NCI-H2196 treated with DMSO at 0.1 percent for 48 hours (cell line): Measurements from ENCODE around the gene TRAF3.
"Not testable (repeated sequence)": the region's sequence is repeated elsewhere in the genome, so short reads cannot be mapped to it uniquely, and the experiment has no call there.

Source experiments
- DNase-seq: peaks from one replicate; lab custom pipeline; 2025; ENCODE audit not compliant: unreplicated experiment; lab: John Stamatoyannopoulos, UW

The TRAF3 gene

DNA sequence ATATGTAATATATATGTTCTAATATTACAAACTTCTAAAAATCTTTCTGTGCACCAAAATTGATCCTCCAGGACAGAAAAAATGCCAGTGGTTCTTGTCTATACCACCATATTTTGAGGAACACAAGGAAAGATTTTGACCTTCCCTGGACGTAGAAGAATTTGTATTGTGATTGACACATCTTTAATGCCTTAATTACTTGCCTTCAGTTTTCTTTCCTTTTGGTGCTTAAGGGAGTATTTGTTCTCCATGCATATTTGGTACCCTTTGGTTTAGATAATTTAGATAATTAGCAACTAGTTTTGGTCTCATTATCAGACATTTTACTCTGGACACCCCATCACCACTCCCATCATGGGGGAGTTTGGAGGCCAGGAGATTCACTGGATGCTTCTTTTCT, 27.6 kb downstream of the TRAF3 start:
- no peak for DNase-seq

DNA sequence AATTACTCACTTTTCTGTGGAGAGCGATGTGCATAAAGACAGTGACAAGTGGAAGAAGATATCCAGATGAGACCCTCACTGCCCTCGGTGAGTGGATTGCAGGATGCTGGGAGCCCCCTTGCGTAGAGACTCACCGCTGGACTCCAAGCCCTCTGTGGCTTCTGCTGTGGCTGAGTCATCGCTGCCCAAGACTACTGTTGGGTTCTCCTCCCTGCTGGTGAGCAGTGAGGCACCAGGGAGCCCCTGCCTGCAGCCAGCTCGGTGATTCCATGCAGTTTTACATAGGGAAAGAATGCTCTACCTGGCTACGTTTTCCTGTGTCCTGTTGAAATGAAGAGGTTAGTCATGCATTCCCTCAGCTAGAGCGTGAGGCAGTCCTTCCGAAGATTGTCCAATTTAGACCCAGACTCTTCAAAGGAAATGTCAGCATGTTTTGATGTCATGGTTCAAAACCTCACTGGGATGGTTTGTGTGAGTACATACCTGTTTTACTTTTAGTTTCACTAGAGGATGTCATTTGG, 28.2 kb downstream of the TRAF3 start:
- DNase-seq: no peak

DNA sequence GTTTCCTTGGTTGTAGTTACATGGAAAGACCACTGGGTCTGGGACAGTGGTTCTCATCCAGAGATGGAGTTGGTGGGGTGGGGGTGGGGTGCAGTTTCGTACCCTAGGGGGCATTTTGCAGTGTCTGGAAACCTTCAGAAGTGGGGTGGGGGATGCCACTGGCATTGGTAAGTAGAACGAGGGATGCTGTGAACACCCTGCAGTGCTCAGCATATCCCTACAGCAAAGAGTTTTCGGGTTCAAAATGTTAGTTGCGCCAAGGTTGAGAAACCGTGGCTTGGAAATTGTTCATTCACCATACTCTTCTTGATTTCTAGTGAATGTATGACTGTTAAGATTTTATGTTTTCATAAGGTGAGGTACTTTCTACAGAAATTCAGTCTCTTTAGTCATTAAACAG, 28.7 kb downstream of the TRAF3 start:
- no peak for DNase-seq

DNA sequence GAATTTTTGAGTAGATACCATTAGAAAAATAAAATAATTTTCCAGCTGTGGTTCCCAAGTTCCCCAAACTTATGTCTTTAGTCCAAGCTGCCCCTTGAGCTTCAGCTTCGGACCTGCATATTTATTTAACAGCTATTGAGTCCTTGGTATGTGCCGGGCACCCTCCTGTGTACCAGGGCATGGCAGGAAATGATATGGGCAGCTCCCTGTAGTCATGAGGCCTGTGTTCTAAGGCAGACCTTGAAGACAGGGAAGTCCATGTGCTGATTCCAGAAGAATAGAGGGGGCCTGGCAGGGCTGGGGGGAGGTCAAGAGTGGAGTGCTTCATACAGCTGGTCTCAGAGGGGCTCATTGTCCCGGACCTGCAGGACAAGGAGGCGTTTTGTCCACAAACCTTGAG, 29.2 kb downstream of the TRAF3 start:
- no peak for DNase-seq

DNA sequence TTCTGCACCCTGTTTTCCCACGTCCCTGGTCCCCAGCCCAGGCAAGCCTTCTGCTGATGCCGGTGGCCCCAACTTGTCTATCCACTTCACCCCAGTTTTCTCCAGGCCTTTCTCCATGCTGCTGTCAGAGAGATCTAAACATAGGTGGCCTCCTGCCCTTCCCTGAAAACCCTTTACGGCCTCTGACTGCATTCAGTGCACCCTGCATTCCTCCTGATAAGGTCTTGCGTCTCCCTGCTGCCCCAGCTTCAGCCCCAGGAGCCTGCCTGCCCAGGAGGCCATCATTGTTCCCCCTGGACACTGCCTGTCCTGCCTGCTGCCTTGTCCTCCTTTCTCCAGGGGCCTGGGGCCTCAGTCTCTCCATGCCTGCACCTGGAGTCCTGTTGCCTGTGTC, 29.8 kb downstream of the TRAF3 start:
- DNase-seq: no peak

DNA sequence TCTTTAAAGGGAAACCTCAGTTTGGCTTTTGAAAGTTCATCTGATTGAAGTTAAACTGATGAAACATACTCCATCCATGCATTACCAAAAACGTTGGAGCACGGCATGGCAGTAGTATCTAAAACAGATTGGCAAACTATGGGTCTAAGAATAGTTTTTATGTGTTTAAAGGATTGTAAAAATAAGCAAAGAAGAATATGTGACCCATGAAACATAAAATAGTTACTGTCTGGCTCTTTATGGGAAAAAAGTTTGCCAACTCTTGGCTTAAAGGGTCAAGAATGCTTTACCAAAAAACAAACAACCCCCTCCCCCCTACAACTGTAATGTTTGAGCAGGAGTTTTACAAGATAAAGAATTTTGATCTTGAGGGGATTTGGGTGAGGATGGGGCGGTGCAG, 32.6 kb downstream of the TRAF3 start:
- DNase-seq: no peak

DNA sequence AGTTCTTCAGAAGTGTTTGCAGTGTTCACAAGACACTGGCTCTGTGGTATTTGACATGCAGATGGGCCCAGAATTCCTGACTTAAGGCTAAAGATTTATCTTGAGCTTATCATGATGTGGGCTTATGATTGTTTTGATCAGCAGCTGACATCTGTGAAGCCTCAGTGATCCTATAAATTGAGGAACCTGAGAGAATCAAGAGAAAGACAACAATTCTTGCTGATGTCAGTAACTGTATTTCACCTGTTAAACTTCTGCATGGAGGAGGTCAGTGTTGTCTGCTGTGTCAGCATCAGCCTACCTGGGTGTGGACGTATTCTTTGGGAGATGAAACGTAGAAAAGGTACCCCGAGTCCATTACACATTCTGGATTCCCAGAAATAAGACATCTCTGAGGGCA, 33.3 kb downstream of the TRAF3 start:
- DNase-seq: no peak

DNA sequence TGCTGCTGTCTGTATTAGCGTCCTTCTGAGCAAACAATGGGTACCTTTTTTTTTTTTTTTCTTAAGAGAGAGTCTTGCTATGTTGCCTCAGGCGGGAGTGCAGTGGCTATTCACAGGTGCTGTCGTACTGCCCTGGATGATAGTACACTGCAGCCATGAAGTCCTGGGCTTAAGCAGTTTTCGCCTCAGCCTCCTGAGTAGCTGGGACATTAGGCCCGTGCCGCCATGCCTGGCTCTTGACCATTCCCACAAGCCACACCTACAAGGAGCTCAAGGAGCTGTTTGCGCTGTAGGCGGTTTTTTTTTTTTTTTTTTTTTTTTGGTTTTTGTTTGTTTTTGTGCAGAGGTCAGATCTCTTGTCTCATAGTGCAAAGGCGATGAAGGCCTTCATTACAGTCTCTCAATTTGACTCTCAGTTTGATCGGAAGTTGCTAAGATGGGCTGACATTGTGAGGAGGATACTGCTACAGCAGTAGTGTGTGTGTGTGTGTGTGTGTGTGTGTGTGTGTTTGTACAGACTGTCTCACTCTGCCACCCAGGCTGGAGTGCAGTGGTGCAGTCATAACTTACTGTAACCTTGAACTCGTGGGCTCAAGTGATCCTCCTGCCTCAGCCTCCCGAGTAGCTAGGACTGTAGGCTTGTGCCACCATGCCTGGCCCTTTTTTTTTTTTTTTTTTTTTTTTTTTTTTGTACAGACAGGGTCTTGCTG, 34.2 kb downstream of the TRAF3 start:
- no peak for DNase-seq

DNA sequence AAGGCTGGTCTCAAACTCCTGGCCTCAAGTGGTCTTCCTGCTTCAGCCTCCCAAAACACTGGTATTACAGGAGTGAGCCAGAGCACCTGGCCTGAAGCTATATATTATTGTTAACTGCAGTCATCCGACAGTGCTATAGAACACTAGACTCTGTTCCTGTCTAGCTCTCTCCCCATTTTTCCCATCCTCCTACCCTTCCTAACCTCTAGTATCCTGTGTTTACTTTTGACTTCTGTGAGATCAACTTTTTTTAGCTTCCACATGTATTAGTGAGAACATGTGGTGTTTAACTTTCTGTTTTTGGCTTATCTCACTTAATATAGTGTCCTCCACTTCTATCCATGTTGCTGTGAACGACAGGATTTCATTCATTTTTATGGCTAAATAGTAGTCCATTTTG, 34.7 kb downstream of the TRAF3 start:
- no peak for DNase-seq

DNA sequence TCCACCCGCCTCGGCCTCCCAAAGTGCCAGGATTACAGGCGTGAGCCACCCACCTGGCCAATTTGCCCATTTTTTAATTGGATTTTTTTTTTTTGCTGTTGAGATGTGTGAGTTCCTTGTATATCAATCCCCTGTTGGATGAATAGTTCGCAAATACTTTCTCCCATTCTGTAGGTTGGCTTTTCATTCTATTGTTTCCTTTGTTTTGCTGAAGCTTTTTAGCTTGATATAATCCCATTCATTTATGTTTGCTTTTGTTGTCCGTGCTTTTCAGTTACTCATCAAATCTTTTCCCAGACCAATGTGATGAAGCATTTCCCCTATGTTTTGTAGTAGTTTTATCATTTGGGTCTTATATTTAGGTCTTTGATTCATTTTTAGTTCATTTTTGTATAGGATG, 36.4 kb downstream of the TRAF3 start:
- no peak for DNase-seq

DNA sequence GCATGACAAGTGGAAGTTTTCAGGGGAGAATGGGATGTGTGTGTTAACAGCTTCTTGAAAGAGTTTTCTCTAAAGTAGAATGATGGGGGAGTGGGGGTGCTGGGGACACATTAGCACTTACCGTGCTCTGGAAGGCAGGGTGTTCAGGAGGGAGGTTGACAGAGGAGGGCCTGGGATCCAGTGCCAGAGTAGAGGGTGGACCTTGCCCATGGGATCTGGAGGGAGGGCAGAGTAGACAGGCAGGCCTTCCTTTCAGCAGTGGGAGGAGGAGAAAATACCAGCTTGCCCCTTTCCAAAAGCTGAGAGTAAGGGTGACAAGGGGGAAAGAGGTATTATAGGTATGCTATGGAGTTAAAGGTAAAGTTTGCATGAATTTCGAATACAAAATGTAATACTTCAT, 40.1 kb downstream of the TRAF3 start:
- DNase-seq: no peak

DNA sequence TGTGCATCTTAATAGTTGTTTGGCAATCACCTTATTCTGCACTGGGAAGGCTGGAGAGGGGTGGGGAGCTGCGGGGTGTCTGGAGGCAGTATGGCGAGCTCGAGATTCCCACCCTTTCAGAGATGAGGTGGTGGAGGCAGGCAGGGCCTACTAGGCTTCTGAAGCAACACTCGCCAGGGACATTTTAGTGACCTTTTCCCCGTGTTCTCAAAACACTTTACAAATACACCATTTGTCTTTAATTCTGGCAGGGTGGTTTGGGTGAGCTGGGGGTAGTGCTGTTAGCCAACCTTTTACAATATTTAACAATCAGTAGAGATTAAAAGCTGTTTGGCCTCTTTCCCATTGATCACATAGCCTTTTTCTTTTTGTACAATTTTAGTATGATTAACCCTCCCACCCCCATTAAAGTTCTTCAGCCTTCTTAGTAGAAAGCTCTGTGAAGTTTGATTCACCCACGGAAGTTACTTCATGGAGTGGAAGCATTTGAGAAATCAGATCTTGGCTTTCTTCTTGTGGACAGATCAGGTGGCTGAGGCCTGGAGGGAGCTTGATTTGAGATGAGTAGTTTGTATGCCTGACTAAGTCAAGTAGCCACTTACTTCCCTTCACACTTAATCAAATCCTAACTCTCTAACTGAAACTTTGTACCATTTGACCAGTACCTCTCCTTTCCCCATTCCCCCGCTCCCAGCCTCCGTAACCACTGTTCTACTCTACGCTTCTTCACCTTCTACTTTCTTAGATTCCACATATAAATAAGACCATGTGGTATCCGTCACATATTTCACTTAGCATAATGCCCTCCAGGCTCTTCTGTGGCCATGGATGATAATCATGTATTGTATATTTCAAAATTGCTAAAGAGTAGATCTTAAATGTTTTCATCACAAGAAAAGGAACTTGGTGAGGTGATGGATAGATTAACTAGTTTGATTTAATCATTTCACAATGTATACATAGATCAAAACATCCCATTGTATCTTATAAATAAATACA, 41.0 kb downstream of the TRAF3 start:
- no peak for DNase-seq

DNA sequence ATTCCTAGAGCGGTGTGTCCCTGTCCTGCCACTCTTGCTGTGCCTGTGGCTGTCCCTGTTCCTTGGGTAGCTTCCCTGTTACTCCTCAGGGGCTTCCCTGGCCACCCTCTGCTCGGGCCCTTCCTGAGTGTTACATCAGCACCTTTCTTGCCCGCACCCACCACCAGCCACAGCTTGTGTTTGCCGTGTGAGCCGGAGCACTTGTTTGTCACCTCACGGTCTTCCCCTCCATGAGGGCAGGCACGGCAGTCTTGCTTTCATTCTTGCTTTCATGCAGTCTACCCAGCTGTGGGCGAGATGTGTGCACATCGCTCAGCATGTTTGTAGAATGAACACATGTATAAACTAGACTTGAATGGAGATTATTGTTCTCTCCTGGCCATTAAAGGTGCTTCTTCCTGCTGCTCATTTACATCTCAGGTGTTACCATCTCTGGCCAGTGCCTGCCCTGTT, 42.0 kb downstream of the TRAF3 start:
- DNase-seq: peak; percentile 1

DNA sequence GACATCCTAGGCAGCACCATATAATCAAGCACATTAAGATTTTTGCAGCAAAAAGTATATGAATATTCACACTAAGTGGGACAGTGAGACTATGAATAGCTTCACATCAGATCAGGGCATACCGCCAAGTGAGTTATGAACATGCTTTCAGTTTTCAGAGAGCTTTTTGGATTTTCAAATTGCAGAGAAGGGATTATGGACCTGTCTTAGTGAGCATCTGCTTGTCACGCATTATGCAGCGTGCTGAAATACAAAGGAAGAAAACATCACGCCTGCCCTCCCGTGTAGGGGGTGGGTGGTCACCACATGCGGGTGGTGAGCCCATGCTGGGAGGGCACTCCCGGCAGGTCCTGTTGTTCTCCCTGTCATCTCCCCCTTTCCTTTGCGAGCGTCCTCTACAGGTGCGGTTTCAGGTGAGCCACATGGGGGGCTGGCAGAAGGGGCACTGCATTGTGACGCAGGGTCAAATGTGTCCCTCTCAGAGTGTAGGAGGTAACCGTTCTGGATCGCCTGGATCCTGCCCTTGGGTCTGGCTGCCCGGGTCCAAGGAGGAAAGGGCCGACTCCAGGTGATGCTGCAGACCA, 42.6 kb downstream of the TRAF3 start:
- no peak for DNase-seq

DNA sequence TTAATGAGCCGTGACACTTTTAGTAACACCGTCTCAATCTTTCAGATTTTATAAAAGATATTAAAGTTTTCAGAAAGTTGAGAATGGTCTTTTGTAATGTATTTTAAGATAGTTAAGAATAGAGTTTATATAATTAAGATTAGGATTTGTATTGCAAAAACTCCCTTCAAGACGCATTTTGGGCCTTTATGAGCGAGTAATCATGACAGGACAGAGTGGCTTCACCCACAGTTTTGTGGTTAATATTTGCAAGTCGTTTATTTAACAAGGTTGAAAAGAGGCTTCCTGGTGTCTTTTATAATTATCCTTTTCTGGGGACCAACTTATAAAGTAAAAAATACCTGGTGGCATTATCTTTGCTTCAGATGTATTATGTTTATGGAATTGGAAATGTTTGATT, 44.0 kb downstream of the TRAF3 start:
- DNase-seq: no peak

DNA sequence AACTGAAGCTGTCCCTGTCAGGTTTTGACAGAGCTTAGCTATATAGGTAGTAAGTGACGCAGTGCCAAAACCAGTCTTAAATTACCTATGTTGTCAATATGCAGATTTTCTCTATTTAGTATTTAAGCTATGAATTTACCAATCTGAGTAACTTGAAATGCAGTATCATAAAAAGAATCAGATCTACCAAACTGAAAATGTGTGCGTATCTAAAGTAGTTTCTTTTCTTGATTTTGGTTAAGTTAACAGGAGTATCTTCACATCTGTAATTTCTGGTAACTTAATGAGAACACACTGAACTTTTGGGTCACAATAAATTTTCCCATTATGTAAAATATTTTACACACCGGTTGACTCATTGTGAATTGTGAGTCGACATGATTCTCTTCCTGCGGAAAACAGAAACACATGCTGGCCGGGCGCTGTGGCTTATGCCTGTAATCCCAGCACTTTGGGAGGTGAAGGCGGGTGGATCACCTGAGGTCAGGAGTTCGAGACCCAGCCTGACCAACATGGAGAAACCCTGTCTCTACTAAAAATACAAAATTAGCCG, 45.1 kb downstream of the TRAF3 start:
- no peak for DNase-seq

DNA sequence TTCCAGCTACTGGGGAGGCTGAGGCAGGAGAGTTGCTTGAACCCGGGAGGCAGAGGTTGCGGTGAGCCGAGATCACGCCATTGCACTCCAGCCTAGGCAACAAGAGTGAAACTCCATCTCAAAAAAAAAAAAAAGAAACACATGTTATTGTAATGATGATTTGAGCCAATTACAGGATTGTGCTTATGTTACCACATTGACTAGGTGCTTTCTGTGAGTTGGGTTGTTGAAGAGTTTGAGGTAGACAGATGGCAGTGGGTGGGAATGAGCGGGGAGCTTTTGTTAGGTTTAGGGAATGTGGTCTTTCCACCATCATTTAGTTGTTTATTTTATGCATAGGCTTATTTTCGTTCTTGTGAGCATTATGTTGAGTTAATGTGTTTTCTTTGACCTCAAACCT, 45.6 kb downstream of the TRAF3 start:
- DNase-seq: not testable (repeated sequence)

DNA sequence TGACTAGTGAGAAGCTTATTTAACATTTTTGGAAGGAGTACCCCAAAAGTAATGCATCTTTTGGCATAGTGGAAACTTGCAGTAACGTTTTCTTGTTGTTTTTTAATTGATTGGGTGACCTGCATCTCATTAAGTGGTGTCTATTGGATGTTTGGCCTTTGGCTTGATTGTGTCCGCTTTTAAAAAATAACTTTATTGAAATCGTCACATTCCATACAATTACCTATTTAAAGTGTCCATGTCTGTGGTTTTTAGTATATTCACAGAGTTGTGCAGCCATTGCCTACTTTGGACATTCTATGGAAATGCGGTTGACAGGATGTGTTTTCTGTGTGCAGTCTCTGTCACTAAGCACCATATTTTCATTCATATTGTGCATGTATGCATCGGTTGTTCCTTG, 46.3 kb downstream of the TRAF3 start:
- no peak for DNase-seq

DNA sequence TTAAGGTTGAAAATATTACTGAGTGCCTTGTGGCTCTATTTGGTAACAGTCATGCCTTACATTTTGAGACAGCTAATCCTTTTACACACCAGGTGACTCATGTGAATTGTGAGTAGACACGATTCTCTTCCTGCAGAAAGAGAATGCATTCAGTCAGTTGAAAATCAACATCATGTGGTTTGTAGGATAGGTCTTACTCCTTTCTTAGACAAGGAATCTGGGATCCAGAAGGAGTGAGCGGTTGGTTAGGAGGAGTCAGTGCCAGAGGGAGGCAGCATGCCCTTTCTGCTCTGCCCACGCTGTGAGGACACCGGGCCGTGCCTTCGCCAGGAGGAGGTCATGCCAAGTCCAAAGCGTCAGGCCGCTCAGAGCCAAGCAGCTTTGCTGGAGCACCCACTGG, 47.6 kb downstream of the TRAF3 start:
- no peak for DNase-seq

DNA sequence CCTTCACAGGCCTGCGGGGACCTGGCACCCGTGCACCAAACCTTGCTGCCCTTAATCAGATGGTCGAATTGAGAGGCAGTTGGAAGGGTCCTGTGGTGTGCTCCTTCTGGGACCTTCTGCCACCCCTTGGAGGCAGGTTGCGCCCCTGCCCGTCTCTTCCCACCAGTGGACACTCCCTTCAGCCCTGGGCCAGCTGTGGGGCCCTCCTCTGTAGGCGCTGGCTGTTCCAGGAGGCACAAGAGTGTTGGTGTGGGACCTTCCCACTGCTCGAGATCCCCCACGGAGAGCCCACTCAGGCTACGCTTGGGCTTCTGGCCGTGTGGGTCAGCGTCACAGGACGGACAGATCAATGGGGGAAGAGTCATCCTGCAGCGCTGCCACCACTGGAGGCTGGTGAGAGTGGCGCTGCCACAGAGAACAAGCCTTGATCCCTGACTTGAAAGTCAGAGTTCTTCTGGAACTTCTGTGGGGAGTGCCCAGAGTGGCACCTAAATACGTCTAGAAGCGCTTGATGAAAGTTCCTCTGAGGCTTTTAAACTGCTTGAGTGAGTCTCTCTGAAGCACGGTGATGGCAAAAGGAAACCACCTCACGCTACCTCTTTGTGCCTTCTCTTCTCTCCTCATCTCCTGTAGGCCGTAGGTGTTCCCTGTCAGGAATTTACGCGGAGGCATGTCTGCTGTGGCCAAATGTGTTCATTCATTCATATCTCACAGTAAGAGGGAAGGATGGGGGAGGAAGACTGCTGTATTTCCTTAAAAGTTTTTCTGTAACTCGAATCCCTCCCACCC, 48.3 kb downstream of the TRAF3 start:
- DNase-seq: no peak

DNA sequence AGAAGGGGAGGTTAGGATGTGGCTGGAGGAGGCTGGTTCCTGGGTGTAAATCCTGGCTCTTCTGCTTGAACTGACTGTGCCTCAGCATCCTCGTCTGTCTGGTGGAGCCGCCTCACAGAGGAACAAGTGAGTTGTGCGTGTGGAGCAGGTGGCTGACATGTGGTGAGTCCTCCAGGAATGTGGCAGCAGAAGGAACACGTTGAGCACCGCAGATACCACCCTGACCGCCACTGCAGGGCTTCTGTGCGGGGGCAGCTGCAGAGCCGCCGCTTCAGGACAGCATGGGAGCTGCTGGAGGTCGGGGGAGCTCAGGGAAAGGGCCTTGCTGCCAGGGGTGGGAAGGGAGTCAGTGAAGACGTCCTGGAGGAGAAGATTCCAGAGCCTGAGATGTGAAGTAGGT, 48.9 kb downstream of the TRAF3 start:
- no peak for DNase-seq
